HG03159 (cell line): Measurements from ENCODE around the gene SERHL2.
"Not testable (repeated sequence)": the region's sequence is repeated elsewhere in the genome, so short reads cannot be mapped to it uniquely, and the experiment has no call there.

Source experiments
- ATAC-seq: cut with Tn5 transposase; IDR thresholded peaks from one replicate; pipeline ENCODE4 v1.9.1; 2021; ENCODE audit warnings: mild to moderate bottlenecking, moderate library complexity; ENCODE audit not compliant: unreplicated experiment

The SERHL2 gene, protein sequence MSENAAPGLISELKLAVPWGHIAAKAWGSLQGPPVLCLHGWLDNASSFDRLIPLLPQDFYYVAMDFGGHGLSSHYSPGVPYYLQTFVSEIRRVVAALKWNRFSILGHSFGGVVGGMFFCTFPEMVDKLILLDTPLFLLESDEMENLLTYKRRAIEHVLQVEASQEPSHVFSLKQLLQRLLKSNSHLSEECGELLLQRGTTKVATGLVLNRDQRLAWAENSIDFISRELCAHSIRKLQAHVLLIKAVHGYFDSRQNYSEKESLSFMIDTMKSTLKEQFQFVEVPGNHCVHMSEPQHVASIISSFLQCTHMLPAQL

GRCh38 chr22:42553475-42554361 is at the start of gene SERHL2:
Gene SERHL2, plus strand, starts transcription at chr22:42553956. Its CDS starts 65 bp downstream, at chr22:42554021.
- peak; percentile 53 for ATAC-seq

- ATAC-seq, result not testable (repeated sequence)
Observed at GRCh38 chr22:42508327-42508974, 45.3 kb upstream of the SERHL2 start.

GRCh38 chr22:42508975-42509364 is 44.8 kb upstream of the SERHL2 start:
- not testable (repeated sequence) for ATAC-seq

GRCh38 chr22:42509548-42509947 is 44.2 kb upstream of the SERHL2 start:
- no peak for ATAC-seq

DNA sequence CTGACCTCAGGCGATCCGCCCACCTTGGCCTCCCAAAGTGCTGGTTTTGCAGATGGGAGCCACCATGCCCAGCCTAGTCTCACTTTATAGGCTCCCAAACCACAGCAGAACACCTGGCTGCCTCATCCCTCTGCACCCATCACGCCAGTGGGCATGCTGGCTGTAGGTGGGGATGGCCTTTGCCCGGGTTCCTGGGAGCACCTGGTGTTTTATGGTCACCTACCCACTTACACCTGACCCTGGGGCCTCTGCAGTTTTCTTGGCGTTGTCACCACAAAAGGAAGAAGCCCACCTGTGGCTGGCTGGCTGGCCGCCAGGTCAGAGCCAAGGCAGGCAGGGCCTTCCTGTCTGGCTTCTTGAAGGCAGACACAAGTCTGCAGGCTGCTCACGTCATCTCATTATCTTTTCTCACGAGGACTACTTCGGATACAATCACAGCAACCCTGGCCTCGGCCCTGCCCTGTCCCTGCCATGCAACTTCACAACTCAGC is 42.3 kb upstream of the SERHL2 start:
- ATAC-seq, result no peak

- ATAC-seq, result not testable (repeated sequence)
Observed at GRCh38 chr22:42512273-42512990, 41.3 kb upstream of the SERHL2 start.

- not testable (repeated sequence) for ATAC-seq
Observed at GRCh38 chr22:42514331-42514730, 39.4 kb upstream of the SERHL2 start.

DNA sequence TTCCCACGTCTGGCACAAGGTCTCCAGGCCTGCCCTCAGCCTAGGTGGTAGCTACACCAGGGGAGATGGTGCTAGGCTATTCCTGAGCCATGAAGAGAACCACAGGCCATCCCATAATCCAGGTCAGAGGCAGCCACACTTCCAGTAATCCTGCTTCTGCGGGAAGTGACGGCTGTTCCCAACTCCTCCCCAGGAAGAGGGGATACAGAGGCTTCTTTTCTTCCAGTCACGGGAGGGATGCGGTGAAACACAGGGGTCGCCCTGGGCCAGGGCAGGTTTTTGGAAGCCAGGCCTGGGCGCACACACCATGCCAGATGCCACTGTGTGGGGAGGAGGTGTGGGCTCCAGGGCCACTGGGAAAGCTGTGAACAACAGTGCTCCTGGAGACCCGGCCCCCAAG is 38.5 kb upstream of the SERHL2 start:
- ATAC-seq, result not testable (repeated sequence)

DNA sequence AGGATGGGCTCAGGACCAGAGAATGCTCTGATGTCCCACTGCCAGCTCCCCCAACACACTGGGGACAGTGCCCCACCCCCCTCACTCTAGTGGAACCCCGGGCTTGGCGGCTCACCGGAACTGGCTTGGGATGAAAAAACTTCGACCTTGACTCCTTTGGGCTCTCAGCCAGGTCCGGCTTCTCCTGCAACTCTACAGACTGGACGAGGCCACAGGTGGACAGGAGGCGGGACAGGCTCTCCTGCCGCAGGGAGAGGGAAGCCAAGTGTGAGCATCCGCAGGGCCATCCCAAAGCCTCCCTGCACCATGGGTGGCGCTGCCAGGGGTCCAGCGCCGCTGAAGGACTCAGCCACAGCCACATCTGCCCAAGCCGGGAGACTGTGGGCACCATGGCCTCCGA is 37.9 kb upstream of the SERHL2 start:
- ATAC-seq, result no peak

- ATAC-seq, result not testable (repeated sequence)
Observed at GRCh38 chr22:42517103-42517502, 36.7 kb upstream of the SERHL2 start.

- ATAC-seq, result not testable (repeated sequence)
Observed at GRCh38 chr22:42518638-42519524, 34.9 kb upstream of the SERHL2 start.

DNA sequence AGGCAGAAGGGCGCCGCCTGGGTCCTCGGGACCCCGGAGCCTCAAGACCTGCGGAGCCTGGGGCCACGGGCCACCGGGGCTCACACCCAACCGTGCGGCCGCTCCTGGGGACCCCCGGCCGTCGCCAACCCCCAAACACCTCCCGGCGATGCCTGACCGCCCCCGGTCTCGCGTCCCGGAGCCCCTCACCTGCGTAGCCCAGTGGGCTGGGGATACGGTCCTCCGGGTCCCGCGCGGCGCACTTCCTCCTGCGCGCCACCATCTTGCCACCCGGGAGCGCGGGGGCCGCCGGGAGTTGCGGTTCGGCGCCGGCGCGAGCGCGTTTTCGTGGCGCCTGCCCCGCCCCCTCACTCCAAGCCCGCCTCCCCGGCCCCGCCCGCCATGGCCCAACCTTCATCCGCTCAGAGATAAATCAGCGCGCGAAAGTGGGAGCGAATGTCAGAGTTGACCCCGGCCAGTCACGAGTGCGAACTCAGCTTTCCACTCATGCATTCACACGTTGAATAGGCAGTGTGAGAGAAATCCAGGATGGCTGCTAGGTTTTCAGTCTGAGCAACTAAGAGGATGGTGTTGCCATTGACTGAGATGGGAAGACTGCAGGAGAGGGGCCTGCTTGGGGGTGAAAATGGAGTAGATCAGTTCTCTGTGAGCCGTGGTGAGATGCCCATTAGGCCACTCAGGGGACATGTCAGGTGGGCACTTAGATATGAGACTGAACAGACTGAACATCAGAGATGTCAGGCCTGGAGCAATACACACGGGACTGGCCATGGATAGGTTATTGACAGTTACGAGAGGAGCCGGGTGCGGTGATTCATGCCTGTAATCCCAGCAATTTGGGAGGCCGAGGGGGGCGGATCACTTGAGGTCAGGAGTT is 34.0 kb upstream of the SERHL2 start, which contains the start of gene RRP7A:
Gene RRP7A (minus strand): TSS at position 272 of the 877 bp plus-strand sequence. CDS start 10 bp downstream, at position 262.
- no peak for ATAC-seq

GRCh38 chr22:42521228-42521546 is 32.6 kb upstream of the SERHL2 start:
- ATAC-seq, result no peak

GRCh38 chr22:42522546-42522945 is 31.2 kb upstream of the SERHL2 start:
- no peak for ATAC-seq

GRCh38 chr22:42528591-42529307 is 25.0 kb upstream of the SERHL2 start:
- no peak for ATAC-seq

DNA sequence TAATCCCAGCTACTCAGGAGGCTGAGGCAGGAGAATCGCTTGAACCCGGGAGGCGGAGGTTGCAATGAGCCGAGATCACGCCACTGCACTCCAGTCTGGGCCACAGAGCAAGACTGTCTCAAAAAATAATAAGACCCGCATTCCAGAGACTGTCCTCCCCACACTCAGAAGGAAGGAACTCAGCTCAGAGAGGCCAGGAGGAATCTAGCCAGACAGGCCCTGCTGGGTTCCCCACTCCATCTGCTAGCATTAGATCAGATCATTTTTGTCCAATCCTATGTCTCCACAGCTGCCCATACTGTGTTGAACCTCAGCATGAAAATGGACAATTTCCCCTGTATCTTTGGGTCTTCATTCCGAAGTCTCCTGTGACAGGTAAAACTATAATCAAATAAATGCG is 24.3 kb upstream of the SERHL2 start:
- not testable (repeated sequence) for ATAC-seq

- not testable (repeated sequence) for ATAC-seq
Observed at GRCh38 chr22:42531401-42532084, 22.2 kb upstream of the SERHL2 start.

- no peak for ATAC-seq
Observed at GRCh38 chr22:42533638-42533977, 20.1 kb upstream of the SERHL2 start.
